ENCODE data around the gene EIF4ENIF1. TPM values are rescaled to one million over a fixed set of nuclear protein-coding genes. Genes with fewer than 3 reads are reported as not detected.
"Not testable (repeated sequence)": the region's sequence is repeated elsewhere in the genome, so short reads cannot be mapped to it uniquely, and the experiment has no call there.

The EIF4ENIF1 gene
- total RNA-seq, 1 donor from 2014 or later: 48.1 TPM

DNA sequence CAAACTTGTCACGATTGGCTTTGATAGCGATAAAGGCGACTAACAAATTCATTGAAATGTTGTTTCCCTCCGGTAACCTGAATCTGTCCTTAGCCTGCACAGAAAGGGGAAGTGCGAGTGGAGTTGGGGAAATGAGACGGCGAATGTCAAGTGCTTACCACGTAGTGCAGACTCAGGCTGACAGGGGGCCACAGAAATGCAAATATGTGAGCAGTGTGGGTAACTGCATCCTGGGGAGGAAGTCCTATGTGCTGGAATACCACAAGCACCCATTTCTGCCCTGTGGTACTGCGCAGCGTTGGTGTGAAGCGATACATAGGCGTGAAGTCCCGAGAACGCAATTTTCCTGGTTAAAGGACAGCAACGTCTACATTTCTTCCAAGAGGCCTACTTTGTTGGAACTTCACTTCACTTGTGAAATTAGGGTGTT is 869 bp upstream of the EIF4ENIF1 start:
- TF ChIP-seq, protein P1, sequence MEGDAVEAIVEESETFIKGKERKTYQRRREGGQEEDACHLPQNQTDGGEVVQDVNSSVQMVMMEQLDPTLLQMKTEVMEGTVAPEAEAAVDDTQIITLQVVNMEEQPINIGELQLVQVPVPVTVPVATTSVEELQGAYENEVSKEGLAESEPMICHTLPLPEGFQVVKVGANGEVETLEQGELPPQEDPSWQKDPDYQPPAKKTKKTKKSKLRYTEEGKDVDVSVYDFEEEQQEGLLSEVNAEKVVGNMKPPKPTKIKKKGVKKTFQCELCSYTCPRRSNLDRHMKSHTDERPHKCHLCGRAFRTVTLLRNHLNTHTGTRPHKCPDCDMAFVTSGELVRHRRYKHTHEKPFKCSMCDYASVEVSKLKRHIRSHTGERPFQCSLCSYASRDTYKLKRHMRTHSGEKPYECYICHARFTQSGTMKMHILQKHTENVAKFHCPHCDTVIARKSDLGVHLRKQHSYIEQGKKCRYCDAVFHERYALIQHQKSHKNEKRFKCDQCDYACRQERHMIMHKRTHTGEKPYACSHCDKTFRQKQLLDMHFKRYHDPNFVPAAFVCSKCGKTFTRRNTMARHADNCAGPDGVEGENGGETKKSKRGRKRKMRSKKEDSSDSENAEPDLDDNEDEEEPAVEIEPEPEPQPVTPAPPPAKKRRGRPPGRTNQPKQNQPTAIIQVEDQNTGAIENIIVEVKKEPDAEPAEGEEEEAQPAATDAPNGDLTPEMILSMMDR (conservative IDR thresholded peaks at IDR 0.05): no peak
- Mint-ChIP-seq H3K27me3 (ENCODE audit: low read depth) (no peaks in the 10 kb centered on the region), H3K9me3 (no peaks in the 10 kb centered on the region), H3K36me3 (ENCODE audit: low read depth) (no peaks in the 10 kb centered on the region), H3K4me1 (peaks cover 19% of the 10 kb centered on the region), H3K4me3 (peak overlapping the region; percentile 95), H3K27ac (ENCODE audit: unreplicated experiment) (peak overlapping the region; percentile 97)
- peak; percentile 1 for DNase-seq (ENCODE audit: low read depth, low spot score)

DNA sequence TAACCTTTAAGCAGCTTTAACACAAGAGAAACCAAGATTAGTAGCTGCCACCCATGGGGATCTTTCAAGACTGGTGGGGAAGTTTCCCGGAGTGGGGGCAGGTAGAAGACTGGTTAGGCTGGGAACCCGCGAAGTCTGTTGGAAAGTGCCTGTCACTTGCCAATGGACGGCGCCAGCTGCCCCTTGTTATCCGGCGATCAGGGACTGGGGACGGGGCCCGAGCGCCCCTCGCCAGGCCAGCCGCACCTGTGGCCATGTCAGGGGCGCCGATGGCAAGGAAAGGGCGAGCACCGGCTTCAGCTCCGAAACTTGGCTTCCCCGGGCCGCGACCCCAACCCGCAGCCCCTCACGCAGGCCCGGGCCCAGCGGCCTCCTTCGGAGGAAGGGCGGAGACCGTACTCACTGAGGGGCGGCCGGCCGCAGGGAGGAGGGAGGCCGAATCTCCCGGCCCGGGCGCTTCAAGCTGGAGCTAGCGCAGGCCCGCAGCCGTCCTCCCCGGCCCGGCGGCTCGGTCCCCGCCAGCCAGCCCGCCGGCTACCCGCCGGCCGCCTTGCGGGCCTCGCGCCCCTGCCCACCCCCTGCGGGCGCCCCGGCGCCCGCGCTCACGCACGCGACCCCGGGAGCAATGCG is 539 bp downstream of the EIF4ENIF1 start:
- H3K27ac Mint-ChIP-seq (ENCODE audit: unreplicated experiment): no peak overlapping the region
- peak overlapping the region; percentile 89 for H3K4me3 Mint-ChIP-seq
- TF ChIP-seq, protein P1 (conservative IDR thresholded peaks at IDR 0.05): no peak
- peak; percentile 31 for DNase-seq (ENCODE audit: low read depth, low spot score)
- peaks cover 25% of the 10 kb centered on the region for H3K4me1 Mint-ChIP-seq
- H3K27me3 Mint-ChIP-seq (ENCODE audit: low read depth): no peaks in the 10 kb centered on the region
- H3K36me3 Mint-ChIP-seq (ENCODE audit: low read depth): peaks cover 2% of the 10 kb centered on the region
- H3K9me3 Mint-ChIP-seq: no peaks in the 10 kb centered on the region

DNA sequence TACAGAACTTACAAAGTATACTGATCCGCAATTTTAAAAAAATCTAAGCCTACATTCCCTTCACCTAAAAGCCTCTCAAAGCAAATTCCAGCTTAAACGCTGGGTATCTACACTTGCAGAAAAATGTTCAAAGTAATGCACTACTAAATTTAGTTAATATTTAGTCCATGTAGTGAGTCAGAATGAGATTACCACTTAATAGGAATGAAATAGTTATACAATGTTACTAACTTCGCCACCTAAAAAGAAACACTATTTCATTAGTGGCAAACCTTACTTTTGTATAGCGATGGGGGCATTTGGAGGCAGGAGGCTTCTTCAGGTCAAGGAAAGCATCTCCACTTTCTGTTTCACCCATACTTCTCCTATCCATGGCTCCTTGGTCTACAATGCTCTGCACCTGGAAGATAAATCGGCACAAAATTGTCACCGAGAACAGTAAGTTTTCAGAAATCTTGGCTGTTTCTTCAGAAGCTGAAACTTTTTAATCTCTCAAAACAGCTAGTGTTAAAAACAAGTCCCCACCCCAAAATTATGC is 1.2 kb downstream of the EIF4ENIF1 start:
- H3K4me3 Mint-ChIP-seq: peak overlapping the region; percentile 89
- H3K9me3 Mint-ChIP-seq: no peaks in the 10 kb centered on the region
- TF ChIP-seq, protein P1 (conservative IDR thresholded peaks at IDR 0.05): no peak
- H3K27me3 Mint-ChIP-seq (ENCODE audit: low read depth): no peaks in the 10 kb centered on the region
- no peak overlapping the region for H3K27ac Mint-ChIP-seq (ENCODE audit: unreplicated experiment)
- peaks cover 2% of the 10 kb centered on the region for H3K36me3 Mint-ChIP-seq (ENCODE audit: low read depth)
- DNase-seq (ENCODE audit: low read depth, low spot score): no peak
- peaks cover 25% of the 10 kb centered on the region for H3K4me1 Mint-ChIP-seq

DNA sequence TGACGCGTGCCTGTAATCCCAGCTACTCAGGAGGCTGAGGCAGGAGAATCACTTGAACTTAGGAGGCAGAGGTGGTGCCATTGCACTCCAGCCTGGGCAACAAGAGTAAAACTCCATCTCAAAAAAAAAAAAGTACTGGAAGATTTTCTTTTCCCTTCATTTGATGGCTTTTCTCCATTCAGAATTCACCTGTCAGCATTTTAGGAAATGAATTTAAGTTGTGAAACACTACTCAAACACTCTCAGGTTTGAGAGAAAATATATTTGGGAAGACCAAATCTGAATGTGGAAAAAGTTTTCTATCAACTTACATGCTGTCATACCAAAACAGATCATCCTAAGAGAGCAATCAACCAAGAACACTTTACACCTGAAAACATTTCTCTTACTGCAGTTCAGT is 2.7 kb downstream of the EIF4ENIF1 start:
- no peak for DNase-seq (ENCODE audit: low read depth, low spot score)
- TF ChIP-seq, protein P1 (conservative IDR thresholded peaks at IDR 0.05): no peak
- Mint-ChIP-seq H3K9me3 (no peaks in the 10 kb centered on the region), H3K4me1 (peaks cover 25% of the 10 kb centered on the region), H3K4me3 (peak overlapping the region; percentile 38), H3K27me3 (ENCODE audit: low read depth) (no peaks in the 10 kb centered on the region), H3K27ac (ENCODE audit: unreplicated experiment) (no peak overlapping the region), H3K36me3 (ENCODE audit: low read depth) (peaks cover 5% of the 10 kb centered on the region)

DNA sequence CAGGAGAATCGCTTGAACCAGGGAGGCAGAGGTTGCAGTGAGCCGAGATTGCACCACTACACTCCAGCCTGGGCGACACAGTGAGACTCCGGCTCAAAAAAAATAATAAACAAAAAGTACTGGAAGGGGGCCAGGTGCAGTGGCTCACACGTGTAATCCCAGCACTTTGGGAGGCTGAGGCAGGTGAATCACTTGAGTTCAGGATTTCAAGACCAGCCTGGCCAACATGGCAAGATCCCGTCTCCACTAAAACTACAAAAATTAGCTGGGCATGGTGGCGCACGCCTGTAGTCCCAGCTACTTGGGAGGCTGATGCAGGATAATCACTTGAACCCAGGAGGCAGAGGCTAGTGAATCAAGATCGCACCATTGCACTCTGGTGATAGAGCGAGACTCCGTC is 3.3 kb downstream of the EIF4ENIF1 start:
- not testable (repeated sequence) for H3K4me3 Mint-ChIP-seq; H3K27me3 Mint-ChIP-seq (ENCODE audit: low read depth); H3K36me3 Mint-ChIP-seq (ENCODE audit: low read depth)

DNA sequence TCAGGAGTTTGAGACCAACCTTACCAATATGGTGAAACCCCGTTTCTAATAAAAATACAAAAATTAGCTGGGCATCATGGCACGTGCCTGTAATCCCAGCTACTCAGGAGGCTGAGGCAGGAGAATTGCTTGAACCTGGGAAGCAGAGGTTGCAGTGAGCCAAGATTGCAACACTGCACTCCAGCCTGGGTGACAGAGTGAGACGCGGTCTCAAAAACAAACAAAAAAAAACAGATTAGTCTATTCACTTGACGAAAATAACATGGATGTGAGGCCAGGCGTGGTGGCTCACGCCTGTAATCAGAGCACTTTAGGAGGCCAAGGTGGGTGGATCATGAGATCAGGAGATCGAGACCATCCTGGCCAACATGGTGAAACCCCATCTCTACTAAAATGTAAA is 7.2 kb downstream of the EIF4ENIF1 start:
- not testable (repeated sequence) for H3K27me3 Mint-ChIP-seq (ENCODE audit: low read depth); H3K4me1 Mint-ChIP-seq; H3K9me3 Mint-ChIP-seq; H3K4me3 Mint-ChIP-seq; H3K36me3 Mint-ChIP-seq (ENCODE audit: low read depth); DNase-seq (ENCODE audit: low read depth, low spot score); H3K27ac Mint-ChIP-seq (ENCODE audit: unreplicated experiment)

More for the DNA sequence above, 3.3 kb downstream of the EIF4ENIF1 start:
- not testable (repeated sequence) for DNase-seq (ENCODE audit: low read depth, low spot score); H3K9me3 Mint-ChIP-seq; H3K27ac Mint-ChIP-seq (ENCODE audit: unreplicated experiment)
- H3K4me1 Mint-ChIP-seq: peaks cover 25% of the 10 kb centered on the region
